Epithelial cell of esophagus (primary cell): ENCODE measurements around the gene PNCK.

Experiments used
- DNase-seq: peaks from one replicate; pipeline ENCODE4 v3.0.0; 2010; ENCODE audit warnings: low read depth
- H3K4me3 ChIP-seq: 2 replicates; pipeline ENCODE4 v1.5.1; 2011; ENCODE audit warnings: mild to moderate bottlenecking, low read length, control low read depth
- TF ChIP-seq, protein P1 (sequence below): IDR thresholded peaks from 2 replicates; pipeline ENCODE4 v1.5.1; 2011; ENCODE audit warnings: low read depth, mild to moderate bottlenecking, low read length, control low read depth, inconsistent platforms; ENCODE audit not compliant: insufficient read depth; ENCODE audit errors: missing control alignments

PNCK gene

DNA sequence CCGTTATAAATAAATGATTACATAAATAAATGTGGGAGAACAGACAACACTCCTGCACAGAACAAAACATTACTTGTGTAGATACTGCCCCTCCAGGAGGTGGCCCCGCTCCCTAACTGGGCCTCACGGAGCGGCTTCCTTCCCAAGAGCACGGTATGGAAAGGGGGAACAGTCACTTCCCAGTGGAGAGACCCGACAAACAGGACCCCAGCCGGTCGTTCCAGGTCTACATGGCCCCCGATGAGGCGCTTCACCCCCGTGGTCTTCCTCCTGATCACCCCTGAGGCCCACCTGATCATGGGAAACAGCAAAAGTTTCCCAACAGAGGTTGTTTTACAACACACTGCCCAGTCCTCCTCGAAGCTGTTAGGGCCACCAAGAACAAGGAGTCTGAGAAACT, 7.6 kb upstream of the PNCK start:
- no peak for DNase-seq
- TF ChIP-seq, protein P1, sequence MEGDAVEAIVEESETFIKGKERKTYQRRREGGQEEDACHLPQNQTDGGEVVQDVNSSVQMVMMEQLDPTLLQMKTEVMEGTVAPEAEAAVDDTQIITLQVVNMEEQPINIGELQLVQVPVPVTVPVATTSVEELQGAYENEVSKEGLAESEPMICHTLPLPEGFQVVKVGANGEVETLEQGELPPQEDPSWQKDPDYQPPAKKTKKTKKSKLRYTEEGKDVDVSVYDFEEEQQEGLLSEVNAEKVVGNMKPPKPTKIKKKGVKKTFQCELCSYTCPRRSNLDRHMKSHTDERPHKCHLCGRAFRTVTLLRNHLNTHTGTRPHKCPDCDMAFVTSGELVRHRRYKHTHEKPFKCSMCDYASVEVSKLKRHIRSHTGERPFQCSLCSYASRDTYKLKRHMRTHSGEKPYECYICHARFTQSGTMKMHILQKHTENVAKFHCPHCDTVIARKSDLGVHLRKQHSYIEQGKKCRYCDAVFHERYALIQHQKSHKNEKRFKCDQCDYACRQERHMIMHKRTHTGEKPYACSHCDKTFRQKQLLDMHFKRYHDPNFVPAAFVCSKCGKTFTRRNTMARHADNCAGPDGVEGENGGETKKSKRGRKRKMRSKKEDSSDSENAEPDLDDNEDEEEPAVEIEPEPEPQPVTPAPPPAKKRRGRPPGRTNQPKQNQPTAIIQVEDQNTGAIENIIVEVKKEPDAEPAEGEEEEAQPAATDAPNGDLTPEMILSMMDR = no peak
- H3K4me3 ChIP-seq = no peak overlapping the region

- H3K4me3 ChIP-seq = no peak overlapping the region
- TF ChIP-seq, protein P1 = no peak
- DNase-seq = no peak
These were observed 722 bp upstream of the PNCK start for GRCh38 chrX:153674219-153674851.

DNA sequence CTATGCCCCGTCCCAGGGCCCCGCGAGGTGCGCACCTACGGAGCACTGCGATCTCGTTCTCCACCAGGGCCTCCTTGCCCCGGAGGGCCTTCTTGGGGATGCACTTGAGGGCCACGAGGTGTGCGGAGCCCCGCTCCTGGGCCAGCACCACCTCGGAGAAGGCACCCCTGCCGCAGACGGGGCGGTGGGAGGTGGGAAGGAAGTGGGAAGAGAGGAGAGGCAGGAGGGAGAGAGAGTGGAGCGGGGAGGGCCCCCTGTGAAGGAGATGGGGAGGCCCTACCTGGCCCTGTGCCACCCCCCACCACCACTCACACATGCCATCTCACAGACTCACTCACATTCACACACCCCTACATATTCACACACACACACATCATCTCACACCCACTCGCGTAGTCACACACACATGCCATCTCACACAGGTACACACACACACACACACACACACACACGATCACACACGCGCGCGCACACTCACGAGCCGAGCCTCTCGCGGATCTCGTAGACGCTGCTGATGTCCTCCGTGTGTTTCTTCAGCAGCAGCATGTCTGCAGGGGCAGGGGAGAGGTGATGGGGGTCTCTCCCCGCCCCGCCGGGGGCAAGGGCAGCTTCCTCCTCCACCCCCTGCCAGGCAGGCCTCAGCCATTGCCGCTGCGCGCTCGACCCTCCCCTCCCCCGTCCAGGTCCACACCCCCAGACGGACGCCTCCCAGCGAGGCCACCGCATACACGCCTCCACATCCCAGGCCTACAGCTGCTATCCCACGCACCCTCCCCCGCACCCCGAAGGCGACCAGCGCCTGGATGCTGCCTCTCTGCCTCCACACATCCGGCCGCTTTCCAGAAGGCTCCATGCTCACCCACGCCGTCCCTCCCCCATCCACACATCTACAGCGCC, 834 bp downstream of the PNCK start:
- no peak for DNase-seq
- no peak overlapping the region for H3K4me3 ChIP-seq
- TF ChIP-seq, protein P1 = no peak

DNA sequence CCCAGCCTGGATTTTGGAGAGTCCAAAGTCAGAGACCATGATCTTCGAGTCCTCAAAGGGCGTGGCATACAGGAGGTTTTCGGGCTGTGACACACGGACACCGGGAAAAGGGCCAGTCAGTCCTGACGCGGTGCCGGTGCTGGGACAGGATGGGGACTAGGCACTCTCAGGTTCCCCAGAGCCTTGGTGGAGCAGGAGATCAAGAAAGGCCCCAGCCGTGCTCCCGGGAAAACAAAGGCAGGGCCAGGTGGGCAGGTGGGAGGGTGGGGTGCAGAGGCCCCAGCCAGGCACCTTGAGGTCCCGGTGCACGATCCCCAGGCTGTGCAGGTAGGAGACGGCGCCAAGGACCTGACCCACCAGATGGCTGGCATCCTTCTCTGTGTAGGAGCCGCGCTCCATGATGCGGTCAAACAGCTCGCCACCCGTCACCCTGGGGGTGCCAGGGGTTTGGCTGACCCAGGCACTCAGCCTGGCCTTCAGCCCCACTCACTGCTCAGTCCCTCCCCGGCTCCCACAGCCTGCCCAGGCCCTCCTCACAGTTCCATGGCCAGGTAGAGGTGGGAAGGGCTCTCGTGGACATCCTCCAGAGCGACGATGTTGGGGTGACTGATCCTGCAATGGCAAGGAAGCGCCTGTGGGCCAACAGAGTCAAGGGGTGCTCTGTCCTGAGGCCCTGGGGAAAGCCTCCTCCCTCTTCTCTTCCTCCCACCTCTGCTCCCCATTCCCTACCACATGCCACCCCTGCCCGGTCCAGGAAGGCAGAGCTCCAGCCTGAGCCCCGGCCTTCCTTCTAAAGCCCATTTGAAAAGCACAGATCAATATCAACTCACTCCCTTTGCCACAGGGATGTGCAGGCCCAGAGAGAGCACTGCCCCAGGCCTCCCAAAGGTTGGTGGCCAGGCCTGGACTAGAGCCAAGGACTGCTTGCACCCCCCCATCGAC, 1.8 kb downstream of the PNCK start:
- no peak overlapping the region for H3K4me3 ChIP-seq
- TF ChIP-seq, protein P1 = no peak
- DNase-seq = no peak

GRCh38 chrX:153670748-153671588, 2.6 kb downstream of the PNCK start:
- DNase-seq = no peak
- TF ChIP-seq, protein P1 = no peak
- no peak overlapping the region for H3K4me3 ChIP-seq

- TF ChIP-seq, protein P1 = no peak
- no peak for DNase-seq
- no peak overlapping the region for H3K4me3 ChIP-seq
These were observed 3.5 kb downstream of the PNCK start for GRCh38 chrX:153669901-153670731.
